ENCODE data around the gene TPSB2. TPM values are rescaled to one million over a fixed set of nuclear protein-coding genes. Genes with fewer than 3 reads are reported as not detected.

The TPSB2 gene
- total RNA-seq, 1 experiment from 2014 or later = not detected

- Histone ChIP-seq H2AFZ (ENCODE audit: low read length) (no peak overlapping the region), H3K79me2 (ENCODE audit: low read length) (no peaks in the 10 kb centered on the region), H3K9me2 (replicated peaks; ENCODE audit: low read length) (no peaks in the 10 kb centered on the region), H3K4me2 (ENCODE audit: low read length) (no peak overlapping the region), H3K4me1 (ENCODE audit: insufficient read depth, low read length) (no peaks in the 10 kb centered on the region), H3K9ac (ENCODE audit: low read length) (no peak overlapping the region), H3K4me3 (ENCODE audit: low read length) (no peak overlapping the region), H3K27ac (ENCODE audit: low read length) (no peak overlapping the region), H3K27me3 (ENCODE audit: low read length) (no peaks in the 10 kb centered on the region), H4K20me1 (ENCODE audit: low read length) (no peaks in the 10 kb centered on the region), H3K9me3 (ENCODE audit: low read length) (no peaks in the 10 kb centered on the region), H3K36me3 (ENCODE audit: low read depth, low read length) (no peaks in the 10 kb centered on the region), H3F3A (ENCODE audit: low read length, unreplicated experiment) (no peaks in the 10 kb centered on the region)
- intact Hi-C loops (cut with micrococcal nuclease) = no loop called here
- ChIA-PET CTCF (no interaction called here), POLR2A (ENCODE audit: unreplicated experiment) (no interaction called here)
- DNase-seq = no peak
- BruUV-seq (replicated peaks) = no TSS peak
- TF ChIP-seq EZH2phosphoT487 (IDR thresholded peaks at IDR 0.05; ENCODE audit: borderline replicate concordance, low read length) (no peak), EZH2 (IDR thresholded peaks at IDR 0.05; ENCODE audit: low read length, unreplicated experiment) (no peak), CTCF (conservative IDR thresholded peaks at IDR 0.05; ENCODE audit: low read depth, low read length) (no peak)
- no peak for ATAC-seq
Measured at GRCh38 chr16:1224558-1224957, 5.4 kb downstream of the TPSB2 start.

GRCh38 chr16:1223355-1224214 is 6.4 kb downstream of the TPSB2 start:
- H3K36me3 ChIP-seq (ENCODE audit: low read depth, low read length) = no peaks in the 10 kb centered on the region
- no peak overlapping the region for H3K27ac ChIP-seq (ENCODE audit: low read length)
- intact Hi-C loops (cut with micrococcal nuclease) = no loop called here
- H3K27me3 ChIP-seq (ENCODE audit: low read length) = no peaks in the 10 kb centered on the region
- no peaks in the 10 kb centered on the region for H3K9me3 ChIP-seq (ENCODE audit: low read length)
- no peaks in the 10 kb centered on the region for H3F3A ChIP-seq (ENCODE audit: low read length, unreplicated experiment)
- no peak overlapping the region for H3K9ac ChIP-seq (ENCODE audit: low read length)
- H4K20me1 ChIP-seq (ENCODE audit: low read length) = no peaks in the 10 kb centered on the region
- H3K4me1 ChIP-seq (ENCODE audit: insufficient read depth, low read length) = no peaks in the 10 kb centered on the region
- ATAC-seq (no peak), DNase-seq (no peak)
- ChIA-PET POLR2A (ENCODE audit: unreplicated experiment) (no interaction called here), CTCF (no interaction called here)
- no peak for TF ChIP-seq EZH2 (IDR thresholded peaks at IDR 0.05; ENCODE audit: low read length, unreplicated experiment)
- no peak for TF ChIP-seq EZH2phosphoT487 (IDR thresholded peaks at IDR 0.05; ENCODE audit: borderline replicate concordance, low read length)
- no peaks in the 10 kb centered on the region for H3K9me2 ChIP-seq (replicated peaks; ENCODE audit: low read length)
- no peaks in the 10 kb centered on the region for H3K79me2 ChIP-seq (ENCODE audit: low read length)
- BruUV-seq (replicated peaks) = no TSS peak
- no peak overlapping the region for H3K4me3 ChIP-seq (ENCODE audit: low read length)
- no peak overlapping the region for H2AFZ ChIP-seq (ENCODE audit: low read length)
- H3K4me2 ChIP-seq (ENCODE audit: low read length) = no peak overlapping the region

GRCh38 chr16:1222553-1223354 is 7.2 kb downstream of the TPSB2 start:
- H3K27ac ChIP-seq (ENCODE audit: low read length) = no peak overlapping the region
- intact Hi-C loops (cut with micrococcal nuclease) = no loop called here
- no peaks in the 10 kb centered on the region for H3K36me3 ChIP-seq (ENCODE audit: low read depth, low read length)
- H3K79me2 ChIP-seq (ENCODE audit: low read length) = no peaks in the 10 kb centered on the region
- CTCF ChIA-PET = no interaction called here
- TF ChIP-seq EZH2 (IDR thresholded peaks at IDR 0.05; ENCODE audit: low read length, unreplicated experiment) = no peak
- no peak for TF ChIP-seq EZH2phosphoT487 (IDR thresholded peaks at IDR 0.05; ENCODE audit: borderline replicate concordance, low read length)
- no peak for TF ChIP-seq CTCF (conservative IDR thresholded peaks at IDR 0.05; ENCODE audit: low read depth, low read length)
- H3K9ac ChIP-seq (ENCODE audit: low read length) = no peak overlapping the region
- no TSS peak for BruUV-seq (replicated peaks)
- H3F3A ChIP-seq (ENCODE audit: low read length, unreplicated experiment) = no peaks in the 10 kb centered on the region
- H3K27me3 ChIP-seq (ENCODE audit: low read length) = no peaks in the 10 kb centered on the region
- H3K9me2 ChIP-seq (replicated peaks; ENCODE audit: low read length) = no peaks in the 10 kb centered on the region
- ATAC-seq (no peak), DNase-seq (no peak)
- H2AFZ ChIP-seq (ENCODE audit: low read length) = no peak overlapping the region
- H3K4me1 ChIP-seq (ENCODE audit: insufficient read depth, low read length) = no peaks in the 10 kb centered on the region
- H4K20me1 ChIP-seq (ENCODE audit: low read length) = no peaks in the 10 kb centered on the region
- H3K4me3 ChIP-seq (ENCODE audit: low read length) = no peak overlapping the region
- POLR2A ChIA-PET (ENCODE audit: unreplicated experiment) = no interaction called here
- H3K9me3 ChIP-seq (ENCODE audit: low read length) = no peaks in the 10 kb centered on the region
- H3K4me2 ChIP-seq (ENCODE audit: low read length) = no peak overlapping the region
